ENCODE data around the gene PRDM11. TPM values are rescaled to one million over a fixed set of nuclear protein-coding genes. Genes with fewer than 3 reads are reported as not detected.

The PRDM11 gene
- total and polyA plus RNA-seq, 4 donors = 0.64 to 6.9 (median 2.8) TPM

GRCh38 chr11:45105233-45105983, 41.0 kb upstream of the PRDM11 start:
- peak; percentile 75 for DNase-seq (ENCODE audit: low spot score)
- Histone ChIP-seq H3K27me3 (ENCODE audit: control insufficient read depth in 4 of 4, insufficient read depth in 4 of 4, low read length in 3 of 4) (no peaks in the 10 kb centered on the region), H3K27ac (ENCODE audit: low read depth in 1 of 2, low read length in 2 of 2) (no peak overlapping the region), H3K4me1 (ENCODE audit: control insufficient read depth in 4 of 4, insufficient read depth in 4 of 4, low read length in 3 of 4) (no peaks in the 10 kb centered on the region), H3K4me3 (ENCODE audit: low read depth in 1 of 3, low read length in 3 of 3) (no peak overlapping the region), H3K9ac (ENCODE audit: low read depth in 1 of 2, low read length in 2 of 2) (no peak overlapping the region), H3K9me3 (ENCODE audit: control insufficient read depth in 4 of 4, low read length in 3 of 4) (no peaks in the 10 kb centered on the region), H3K36me3 (ENCODE audit: control insufficient read depth in 4 of 4, insufficient read depth in 3 of 4, low read depth in 1 of 4, low read length in 3 of 4) (no peaks in the 10 kb centered on the region)
- WGBS = 40% methylated on average over 7 of the region's 7 CpGs
- no peak for TF ChIP-seq ATF3 (IDR thresholded peaks at IDR 0.05)
- no peak for TF ChIP-seq GABPA (IDR thresholded peaks at IDR 0.05 in 1 of 2, conservative IDR thresholded peaks at IDR 0.05 in 1 of 2)
- peak; percentile 89 to 97 for TF ChIP-seq RAD21 (IDR thresholded peaks at IDR 0.05)
- TF ChIP-seq CTCF (IDR thresholded peaks at IDR 0.05; ENCODE audit: low read depth, low read length, missing input control) = peak; percentile 87

- DNase-seq (ENCODE audit: low spot score) = no peak
Observed at GRCh38 chr11:45105984-45106375, 40.5 kb upstream of the PRDM11 start.

GRCh38 chr11:45106440-45106839, 40.0 kb upstream of the PRDM11 start:
- Histone ChIP-seq H3K27me3 (ENCODE audit: control insufficient read depth in 4 of 4, insufficient read depth in 4 of 4, low read length in 3 of 4) (no peaks in the 10 kb centered on the region), H3K9ac (ENCODE audit: low read depth in 1 of 2, low read length in 2 of 2) (no peak overlapping the region), H3K4me1 (ENCODE audit: control insufficient read depth in 4 of 4, insufficient read depth in 4 of 4, low read length in 3 of 4) (no peaks in the 10 kb centered on the region), H3K9me3 (ENCODE audit: control insufficient read depth in 4 of 4, low read length in 3 of 4) (no peaks in the 10 kb centered on the region), H3K27ac (ENCODE audit: low read depth in 1 of 2, low read length in 2 of 2) (no peak overlapping the region), H3K36me3 (ENCODE audit: control insufficient read depth in 4 of 4, insufficient read depth in 3 of 4, low read depth in 1 of 4, low read length in 3 of 4) (no peaks in the 10 kb centered on the region), H3K4me3 (ENCODE audit: low read depth in 1 of 3, low read length in 3 of 3) (no peak overlapping the region)
- 80% methylated on average over 9 of the region's 9 CpGs for WGBS
- DNase-seq (ENCODE audit: low spot score) = no peak
- TF ChIP-seq GABPA (IDR thresholded peaks at IDR 0.05 in 1 of 2, conservative IDR thresholded peaks at IDR 0.05 in 1 of 2) = no peak
- no peak for TF ChIP-seq EGR1 (IDR thresholded peaks at IDR 0.05; ENCODE audit: low read depth in 2 of 2)
- no peak for TF ChIP-seq ZBTB33 (IDR thresholded peaks at IDR 0.05)
- TF ChIP-seq ATF3 (IDR thresholded peaks at IDR 0.05) = no peak

More at GRCh38 chr11:45105984-45106375, 40.5 kb upstream of the PRDM11 start:
- H3K36me3 ChIP-seq (ENCODE audit: control insufficient read depth in 4 of 4, insufficient read depth in 3 of 4, low read depth in 1 of 4, low read length in 3 of 4) = no peaks in the 10 kb centered on the region
- H3K9me3 ChIP-seq (ENCODE audit: control insufficient read depth in 4 of 4, low read length in 3 of 4) = no peaks in the 10 kb centered on the region
- WGBS = 67% methylated on average over 8 of the region's 8 CpGs
- no peak overlapping the region for H3K27ac ChIP-seq (ENCODE audit: low read depth in 1 of 2, low read length in 2 of 2)
- no peak overlapping the region for H3K4me3 ChIP-seq (ENCODE audit: low read depth in 1 of 3, low read length in 3 of 3)
- H3K27me3 ChIP-seq (ENCODE audit: control insufficient read depth in 4 of 4, insufficient read depth in 4 of 4, low read length in 3 of 4) = no peaks in the 10 kb centered on the region
- TF ChIP-seq FOXA2 (IDR thresholded peaks at IDR 0.05) (no peak), HNF4G (IDR thresholded peaks at IDR 0.05) (no peak), YY1 (IDR thresholded peaks at IDR 0.05) (no peak), CTCF (IDR thresholded peaks at IDR 0.05; ENCODE audit: low read depth, low read length, missing input control) (no peak)
- H3K4me1 ChIP-seq (ENCODE audit: control insufficient read depth in 4 of 4, insufficient read depth in 4 of 4, low read length in 3 of 4) = no peaks in the 10 kb centered on the region
- H3K9ac ChIP-seq (ENCODE audit: low read depth in 1 of 2, low read length in 2 of 2) = no peak overlapping the region

Data from liver (tissue), 9 donors.